Adrenal gland (tissue), 5 donors: ENCODE results near the gene EXOSC6.
A peak's percentile ranks its signal among the peaks of the same experiment; 100 is the strongest.

Experiments used
- POLR2A ChIP-seq, 2 donors: fragments of 450-650 bp; IDR thresholded peaks; one replicate each; pipeline ENCODE4 v1.6.1; 2017; ENCODE audit warnings: antibody characterized with exemption in 2 of 2, mild to moderate bottlenecking in 2 of 2, moderate library complexity in 1 of 2
- TF ChIP-seq, protein P1 (sequence below), 6 experiments: fragments of 450-650 bp in 4 of 6; fragments of 200-600 bp in 2 of 6; sonication (generic) in 1 of 6; IDR thresholded peaks; 1 replicate in 5 of 6; 2 replicates in 1 of 6; pipeline versions ENCODE4 v1.5.1 to v1.8.0; 2016 to 2021; ENCODE audit warnings: antibody characterized with exemption in 6 of 6, mild to moderate bottlenecking in 2 of 6, moderate library complexity in 1 of 6
- donor health status: DM: no; HTN: no; CAD: no.

DNA sequence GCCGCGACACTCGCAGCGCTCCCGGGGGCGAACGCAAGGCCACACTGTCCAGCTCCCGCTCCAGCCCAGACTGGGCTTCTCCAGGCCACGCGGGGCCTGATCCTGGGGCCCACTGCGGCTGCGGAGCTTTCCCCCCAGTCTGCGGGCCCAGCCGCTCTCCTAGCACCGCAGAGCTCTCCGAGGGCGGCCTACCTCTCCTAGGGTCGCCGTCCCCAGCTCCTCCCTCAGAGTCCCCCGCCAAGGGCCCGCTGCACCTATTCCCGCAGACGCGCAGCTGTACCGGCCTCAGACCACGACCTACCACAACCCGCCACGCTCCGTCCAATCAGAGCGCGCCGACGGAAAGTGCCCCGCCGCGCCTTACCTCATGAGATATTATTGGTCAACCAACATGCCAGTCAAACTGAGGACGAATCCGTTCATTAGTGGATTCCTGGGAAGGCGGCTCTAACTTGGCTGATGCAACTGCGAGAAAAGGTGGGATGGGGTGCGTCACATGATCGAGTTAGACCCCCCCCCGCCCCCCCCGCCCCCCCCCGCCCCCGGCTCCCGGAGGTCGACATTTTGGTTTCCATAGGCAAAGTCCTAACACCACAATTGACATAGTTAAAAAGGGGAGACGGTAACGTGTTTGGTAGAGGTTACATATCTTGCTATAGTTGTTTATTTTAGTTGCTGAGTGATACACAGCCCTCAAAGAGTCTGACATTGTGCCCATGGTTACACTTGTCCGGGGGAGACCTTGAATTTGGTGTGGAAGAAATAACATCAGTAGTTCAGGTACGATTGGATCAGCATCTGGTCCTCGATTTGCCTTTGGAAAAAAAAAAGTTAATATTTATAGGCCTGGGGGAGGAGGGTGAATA lies 37.7 kb upstream of the EXOSC6 start, which contains the start of gene AARS1:
- TF ChIP-seq, protein P1, sequence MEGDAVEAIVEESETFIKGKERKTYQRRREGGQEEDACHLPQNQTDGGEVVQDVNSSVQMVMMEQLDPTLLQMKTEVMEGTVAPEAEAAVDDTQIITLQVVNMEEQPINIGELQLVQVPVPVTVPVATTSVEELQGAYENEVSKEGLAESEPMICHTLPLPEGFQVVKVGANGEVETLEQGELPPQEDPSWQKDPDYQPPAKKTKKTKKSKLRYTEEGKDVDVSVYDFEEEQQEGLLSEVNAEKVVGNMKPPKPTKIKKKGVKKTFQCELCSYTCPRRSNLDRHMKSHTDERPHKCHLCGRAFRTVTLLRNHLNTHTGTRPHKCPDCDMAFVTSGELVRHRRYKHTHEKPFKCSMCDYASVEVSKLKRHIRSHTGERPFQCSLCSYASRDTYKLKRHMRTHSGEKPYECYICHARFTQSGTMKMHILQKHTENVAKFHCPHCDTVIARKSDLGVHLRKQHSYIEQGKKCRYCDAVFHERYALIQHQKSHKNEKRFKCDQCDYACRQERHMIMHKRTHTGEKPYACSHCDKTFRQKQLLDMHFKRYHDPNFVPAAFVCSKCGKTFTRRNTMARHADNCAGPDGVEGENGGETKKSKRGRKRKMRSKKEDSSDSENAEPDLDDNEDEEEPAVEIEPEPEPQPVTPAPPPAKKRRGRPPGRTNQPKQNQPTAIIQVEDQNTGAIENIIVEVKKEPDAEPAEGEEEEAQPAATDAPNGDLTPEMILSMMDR (IDR thresholded peaks at IDR 0.05), result peak in 1 of 6 experiments; percentile 12
- peak; percentile 96 to 98 for TF ChIP-seq POLR2A (IDR thresholded peaks at IDR 0.05)
